HUDEP-2 (cell line): ENCODE results near the gene NCAM1.

Source experiments
- DNase-seq, 76 experiments: peaks; one replicate each; lab custom pipeline; 2025; ENCODE audit not compliant: unreplicated experiment in 76 of 76; lab: John Stamatoyannopoulos, UW

The NCAM1 gene

DNA sequence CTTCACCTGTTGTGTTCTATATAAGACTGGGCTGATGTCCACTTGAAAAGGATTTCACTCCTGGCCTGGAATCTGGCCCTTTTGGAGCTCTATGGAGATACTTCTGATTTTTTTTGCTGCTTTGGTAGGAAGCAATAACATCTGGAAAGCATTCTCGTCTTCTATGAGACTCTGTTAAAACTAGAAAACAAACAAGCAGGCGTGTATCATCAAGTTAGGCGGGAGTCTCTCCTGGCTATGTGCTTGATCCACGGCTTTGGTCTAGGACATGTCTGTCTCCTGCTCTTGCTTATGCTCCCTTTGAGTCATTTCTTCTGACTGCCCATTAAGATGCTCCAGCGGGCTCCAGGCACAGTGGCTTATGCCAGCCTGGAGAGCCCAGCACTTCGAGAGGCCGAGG is 231.8 kb downstream of the NCAM1 start:
- no peak for DNase-seq

DNA sequence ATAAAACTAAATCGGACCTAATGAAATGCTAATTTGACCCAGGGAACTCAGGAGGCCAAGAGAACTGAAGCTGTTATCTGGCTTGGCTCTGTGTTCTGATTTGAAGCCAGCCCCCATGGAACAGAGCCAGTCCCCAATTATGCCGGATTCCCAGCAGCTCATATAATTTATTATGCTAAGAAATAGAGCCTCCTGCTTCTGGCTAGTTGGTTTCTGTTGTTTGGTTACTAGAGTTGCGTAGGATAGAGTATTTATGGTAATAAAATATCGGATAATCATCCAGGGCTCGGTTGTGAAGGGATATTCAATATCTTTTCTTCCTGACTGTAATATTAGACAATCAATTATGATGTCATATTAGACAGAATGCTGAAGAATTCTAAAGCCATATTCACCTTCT is 232.7 kb downstream of the NCAM1 start:
- no peak for DNase-seq

- no peak for DNase-seq
Observed at GRCh38 chr11:113195728-113196127, 234.5 kb downstream of the NCAM1 start.

GRCh38 chr11:113197446-113197845 is 236.2 kb downstream of the NCAM1 start:
- no peak for DNase-seq

GRCh38 chr11:113198972-113199661 is 237.9 kb downstream of the NCAM1 start:
- DNase-seq, result no peak

DNA sequence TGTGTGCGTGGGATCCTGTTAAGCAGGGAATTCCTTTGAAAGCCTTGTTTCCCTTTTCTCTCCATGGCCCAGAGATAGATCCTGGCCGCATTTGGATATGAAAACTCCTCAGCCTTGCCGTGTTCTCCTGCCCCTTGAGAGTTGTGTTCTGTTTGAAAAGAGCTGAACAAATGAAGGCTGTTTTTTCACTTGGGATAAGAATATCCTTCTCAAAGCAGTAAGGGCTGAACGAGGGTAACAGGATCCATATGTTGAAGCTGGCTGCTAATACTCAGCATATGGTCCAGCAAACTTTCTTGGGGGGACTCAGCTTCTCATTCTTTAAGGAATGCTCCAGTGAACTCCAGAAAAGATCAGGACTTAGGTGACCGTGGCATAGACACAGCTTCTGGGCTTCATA is 238.6 kb downstream of the NCAM1 start:
- DNase-seq, result no peak

GRCh38 chr11:113201054-113201818 is 240.0 kb downstream of the NCAM1 start:
- no peak for DNase-seq

DNA sequence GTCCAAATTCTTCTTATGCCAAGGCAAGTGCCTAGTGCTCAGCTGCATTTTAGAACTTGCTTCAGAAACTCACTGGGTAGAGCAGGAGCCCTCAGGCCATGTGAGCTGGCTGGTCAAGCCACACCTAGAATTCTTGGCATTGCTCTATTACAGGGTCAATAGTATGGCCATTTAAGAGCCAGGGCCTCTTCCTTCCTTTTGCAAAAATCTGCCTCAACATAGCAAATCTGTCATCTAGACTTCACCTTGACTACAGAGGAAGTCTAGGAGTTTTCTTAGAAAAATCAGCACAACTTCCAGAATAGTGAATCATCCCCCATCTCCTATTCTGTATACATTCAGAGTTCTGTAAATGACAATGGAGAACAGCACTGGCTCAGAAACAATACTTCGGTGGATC is 241.2 kb downstream of the NCAM1 start:
- no peak for DNase-seq

DNA sequence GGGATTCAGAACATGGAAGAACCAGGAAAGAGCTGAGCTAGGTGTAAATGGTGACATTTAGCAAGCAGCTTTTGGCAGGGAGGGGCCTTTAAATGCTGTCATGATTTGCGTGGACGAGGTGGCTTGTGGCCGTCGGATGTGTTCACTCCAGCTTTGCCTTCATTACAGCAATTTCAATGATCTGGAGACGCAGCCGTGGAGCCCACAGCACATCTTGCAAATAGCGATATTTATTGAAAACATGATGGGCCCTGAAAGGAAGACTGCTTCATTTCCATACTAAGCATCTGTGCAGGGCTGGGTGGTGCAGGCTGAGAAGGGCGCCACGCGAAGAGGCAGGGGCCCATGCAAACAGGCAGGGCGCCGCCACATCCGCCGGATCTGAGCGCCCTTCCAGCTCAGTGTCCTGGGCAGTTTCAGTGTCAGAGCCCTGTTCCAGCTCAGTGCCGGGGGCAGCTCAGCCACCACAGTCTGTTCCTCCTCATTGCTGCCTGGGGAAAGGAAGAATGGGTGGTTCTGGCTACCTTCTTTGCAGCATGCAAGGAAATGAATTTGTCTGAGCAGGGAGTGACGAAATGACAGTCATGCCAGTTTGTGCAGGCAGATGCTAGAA is 242.0 kb downstream of the NCAM1 start:
- DNase-seq, result no peak

- DNase-seq, result no peak
Observed at GRCh38 chr11:113204280-113204679, 243.1 kb downstream of the NCAM1 start.

DNA sequence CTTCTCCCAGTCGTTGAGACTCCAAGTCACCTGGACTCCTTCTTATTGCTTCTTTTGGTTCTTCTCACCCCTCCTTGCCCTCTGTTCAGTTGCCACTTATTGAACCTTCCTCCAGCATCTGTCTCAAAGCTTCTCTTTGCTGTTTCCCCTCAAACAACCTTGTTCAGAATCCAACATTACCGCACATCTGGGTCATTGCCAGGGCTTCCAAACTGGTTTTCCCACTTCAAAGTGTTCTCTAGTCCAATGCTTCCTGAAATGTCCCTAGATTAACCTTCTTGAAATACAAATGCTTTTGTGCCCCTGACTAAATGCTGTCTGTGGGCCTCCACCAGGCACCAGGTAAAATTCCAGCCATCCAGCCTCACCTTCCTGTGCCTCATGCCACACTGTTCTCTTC is 252.3 kb downstream of the NCAM1 start:
- no peak for DNase-seq

GRCh38 chr11:113222241-113222640 is 261.0 kb downstream of the NCAM1 start:
- DNase-seq, result no peak

- DNase-seq, result no peak
Observed at GRCh38 chr11:113234888-113235287, 273.7 kb downstream of the NCAM1 start.

GRCh38 chr11:113237261-113237660 is 276.0 kb downstream of the NCAM1 start:
- DNase-seq, result no peak

- DNase-seq, result no peak
Observed at GRCh38 chr11:113238721-113239120, 277.5 kb downstream of the NCAM1 start.

- no peak for DNase-seq
Observed at GRCh38 chr11:113240389-113240788, 279.2 kb downstream of the NCAM1 start.

GRCh38 chr11:113240790-113241635 is 279.8 kb downstream of the NCAM1 start:
- DNase-seq, result no peak

- DNase-seq, result no peak
Observed at GRCh38 chr11:113241636-113242054, 280.4 kb downstream of the NCAM1 start.

DNA sequence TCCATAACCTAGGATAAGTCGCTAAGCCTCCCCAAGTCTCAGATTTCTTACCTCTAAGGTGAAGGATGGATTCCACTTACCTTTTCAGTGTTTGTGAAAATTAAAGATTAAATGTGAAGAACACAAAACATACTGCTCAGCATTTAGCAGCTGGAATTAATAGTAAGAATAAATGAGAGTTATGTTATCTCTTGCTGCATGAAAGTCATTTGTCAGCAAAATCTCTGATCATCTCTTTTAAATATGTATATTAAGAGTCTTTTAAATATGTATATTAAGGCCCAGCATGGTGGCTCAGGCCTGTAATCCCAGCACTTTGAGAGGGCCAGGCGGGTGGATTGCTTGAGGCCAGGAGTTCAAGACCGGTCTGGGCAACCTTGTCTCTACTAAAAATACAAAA is 280.8 kb downstream of the NCAM1 start:
- no peak for DNase-seq

DNA sequence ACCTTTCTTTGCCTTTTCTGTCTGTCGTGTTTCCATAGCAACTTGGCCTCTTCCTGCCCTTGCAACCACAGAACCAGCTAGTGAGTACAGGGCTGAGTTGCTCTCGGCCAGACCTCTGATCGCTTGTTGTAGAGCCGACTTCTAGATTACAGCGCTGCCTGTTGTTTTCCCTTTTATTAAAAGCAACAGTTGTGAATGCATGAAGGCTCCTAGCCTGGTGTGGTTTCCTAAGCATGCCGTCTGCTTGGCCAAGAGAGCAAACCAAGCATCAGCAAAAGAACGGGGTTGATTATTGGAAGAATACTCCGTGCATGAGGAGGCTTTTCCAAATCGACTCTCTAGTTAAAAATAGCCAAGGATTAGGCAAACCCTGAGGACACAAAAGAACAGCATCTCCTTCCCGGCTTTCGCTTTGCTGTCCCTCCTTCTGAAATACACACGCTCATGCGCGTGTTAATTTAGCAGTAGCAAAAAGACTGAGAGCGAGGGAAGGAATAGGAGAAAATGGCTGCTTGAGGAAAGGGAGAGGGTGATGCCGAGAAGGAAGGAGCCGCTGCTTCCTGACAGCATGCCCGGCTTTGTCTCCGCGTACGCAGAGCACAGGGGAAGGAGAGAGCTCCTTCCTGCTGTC is 281.7 kb downstream of the NCAM1 start:
- DNase-seq, result no peak

- no peak for DNase-seq
Observed at GRCh38 chr11:113243696-113244095, 282.5 kb downstream of the NCAM1 start.
